OCI-LY1 (cell line): ENCODE measurements around the gene ASZ1.

Experiments used
- CTCF ChIP-seq: fragments of 200-600 bp; sonication (generic), shearing (Covaris generic); IDR thresholded peaks from 2 replicates; pipeline ENCODE4 v1.5.1; 2017; ENCODE audit warnings: mild to moderate bottlenecking, antibody characterized with exemption, low read length, moderate library complexity, mixed read lengths
- EZH2 ChIP-seq: fragments of 200-600 bp; sonication (generic), shearing (Covaris generic); IDR thresholded peaks from 2 replicates; pipeline ENCODE4 v1.8.0; 2017; ENCODE audit warnings: borderline replicate concordance, mixed run types, mild to moderate bottlenecking, antibody characterized with exemption, low read length, moderate library complexity, mixed read lengths

DNA sequence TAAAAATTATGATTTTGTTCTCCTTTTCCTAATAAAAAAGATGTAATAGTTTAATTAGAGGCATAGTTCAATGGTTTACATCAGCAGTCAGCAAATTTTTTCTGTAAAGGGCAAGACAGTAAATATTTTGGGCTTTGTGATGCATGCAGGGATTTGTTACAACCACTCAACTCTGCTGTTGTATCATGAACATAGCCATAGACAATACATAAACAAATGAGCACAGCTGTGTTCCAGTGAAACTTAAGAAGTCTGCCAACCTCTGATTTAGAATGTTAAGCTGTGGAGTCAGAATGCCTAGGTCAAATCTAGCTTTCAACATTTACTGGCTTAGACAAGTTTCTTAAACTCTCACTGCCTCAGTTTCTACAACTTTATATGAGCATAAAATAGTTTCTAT lies 31.6 kb downstream of the ASZ1 start:
- TF ChIP-seq CTCF (no peak), EZH2 (no peak)
